ENCODE data around the gene PRKAR1A.

PRKAR1A gene

GRCh38 chr17:68584581-68585303 lies 72.5 kb downstream of the PRKAR1A start:
- no peak for TF ChIP-seq CTCF (IDR thresholded peaks at IDR 0.05; ENCODE audit: insufficient read depth, low read length, poor library complexity, severe bottlenecking)
- DNase-seq (ENCODE audit: extremely low read depth, insufficient read length): no peak
- no peaks in the 10 kb centered on the region for H3K36me3 ChIP-seq (ENCODE audit: control insufficient read depth, insufficient read depth, low read length)
- H3K4me3 ChIP-seq (replicated peaks; ENCODE audit: low read depth, low read length): no peak overlapping the region
- no peaks in the 10 kb centered on the region for H3K27me3 ChIP-seq (replicated peaks; ENCODE audit: control insufficient read depth, insufficient read depth, low read length)

GRCh38 chr17:68585643-68586042 lies 73.4 kb downstream of the PRKAR1A start:
- Histone ChIP-seq H3K4me3 (replicated peaks; ENCODE audit: low read depth, low read length) (no peak overlapping the region), H3K36me3 (ENCODE audit: control insufficient read depth, insufficient read depth, low read length) (no peaks in the 10 kb centered on the region), H3K27me3 (replicated peaks; ENCODE audit: control insufficient read depth, insufficient read depth, low read length) (no peaks in the 10 kb centered on the region)
- TF ChIP-seq CTCF (IDR thresholded peaks at IDR 0.05; ENCODE audit: insufficient read depth, low read length, poor library complexity, severe bottlenecking): no peak
- no peak for DNase-seq (ENCODE audit: extremely low read depth, insufficient read length)

- H3K27me3 ChIP-seq (replicated peaks; ENCODE audit: control insufficient read depth, insufficient read depth, low read length): no peaks in the 10 kb centered on the region
- no peaks in the 10 kb centered on the region for H3K36me3 ChIP-seq (ENCODE audit: control insufficient read depth, insufficient read depth, low read length)
- no peak for DNase-seq (ENCODE audit: extremely low read depth, insufficient read length)
- TF ChIP-seq CTCF (IDR thresholded peaks at IDR 0.05; ENCODE audit: insufficient read depth, low read length, poor library complexity, severe bottlenecking): no peak
- H3K4me3 ChIP-seq (replicated peaks; ENCODE audit: low read depth, low read length): no peak overlapping the region
These were observed 74.8 kb downstream of the PRKAR1A start for GRCh38 chr17:68587026-68587425.

GRCh38 chr17:68587847-68588246 lies 75.6 kb downstream of the PRKAR1A start:
- no peak overlapping the region for H3K4me3 ChIP-seq (replicated peaks; ENCODE audit: low read depth, low read length)
- no peaks in the 10 kb centered on the region for H3K27me3 ChIP-seq (replicated peaks; ENCODE audit: control insufficient read depth, insufficient read depth, low read length)
- DNase-seq (ENCODE audit: extremely low read depth, insufficient read length): no peak
- H3K36me3 ChIP-seq (ENCODE audit: control insufficient read depth, insufficient read depth, low read length): no peaks in the 10 kb centered on the region
- no peak for TF ChIP-seq CTCF (IDR thresholded peaks at IDR 0.05; ENCODE audit: insufficient read depth, low read length, poor library complexity, severe bottlenecking)

- Histone ChIP-seq H3K27me3 (replicated peaks; ENCODE audit: control insufficient read depth, insufficient read depth, low read length) (no peaks in the 10 kb centered on the region), H3K36me3 (ENCODE audit: control insufficient read depth, insufficient read depth, low read length) (no peaks in the 10 kb centered on the region), H3K4me3 (replicated peaks; ENCODE audit: low read depth, low read length) (no peak overlapping the region)
- TF ChIP-seq CTCF (IDR thresholded peaks at IDR 0.05; ENCODE audit: insufficient read depth, low read length, poor library complexity, severe bottlenecking): no peak
- DNase-seq (ENCODE audit: extremely low read depth, insufficient read length): no peak
These were observed 76.1 kb downstream of the PRKAR1A start for GRCh38 chr17:68588362-68588761.

- Histone ChIP-seq H3K4me3 (replicated peaks; ENCODE audit: low read depth, low read length) (no peak overlapping the region), H3K36me3 (ENCODE audit: control insufficient read depth, insufficient read depth, low read length) (no peaks in the 10 kb centered on the region), H3K27me3 (replicated peaks; ENCODE audit: control insufficient read depth, insufficient read depth, low read length) (no peaks in the 10 kb centered on the region)
- DNase-seq (ENCODE audit: extremely low read depth, insufficient read length): no peak
- no peak for TF ChIP-seq CTCF (IDR thresholded peaks at IDR 0.05; ENCODE audit: insufficient read depth, low read length, poor library complexity, severe bottlenecking)
These were observed 76.9 kb downstream of the PRKAR1A start for GRCh38 chr17:68589086-68589485.
